Measurements from ENCODE around the gene CATSPERD. TPM values are rescaled to one million over a fixed set of nuclear protein-coding genes. Genes with fewer than 3 reads are reported as not detected.

The CATSPERD gene
- polyA plus RNA-seq, 1 donor (not counting 4 experiments of a cell fraction or from before 2014, with no cell fraction given), result not detected

DNA sequence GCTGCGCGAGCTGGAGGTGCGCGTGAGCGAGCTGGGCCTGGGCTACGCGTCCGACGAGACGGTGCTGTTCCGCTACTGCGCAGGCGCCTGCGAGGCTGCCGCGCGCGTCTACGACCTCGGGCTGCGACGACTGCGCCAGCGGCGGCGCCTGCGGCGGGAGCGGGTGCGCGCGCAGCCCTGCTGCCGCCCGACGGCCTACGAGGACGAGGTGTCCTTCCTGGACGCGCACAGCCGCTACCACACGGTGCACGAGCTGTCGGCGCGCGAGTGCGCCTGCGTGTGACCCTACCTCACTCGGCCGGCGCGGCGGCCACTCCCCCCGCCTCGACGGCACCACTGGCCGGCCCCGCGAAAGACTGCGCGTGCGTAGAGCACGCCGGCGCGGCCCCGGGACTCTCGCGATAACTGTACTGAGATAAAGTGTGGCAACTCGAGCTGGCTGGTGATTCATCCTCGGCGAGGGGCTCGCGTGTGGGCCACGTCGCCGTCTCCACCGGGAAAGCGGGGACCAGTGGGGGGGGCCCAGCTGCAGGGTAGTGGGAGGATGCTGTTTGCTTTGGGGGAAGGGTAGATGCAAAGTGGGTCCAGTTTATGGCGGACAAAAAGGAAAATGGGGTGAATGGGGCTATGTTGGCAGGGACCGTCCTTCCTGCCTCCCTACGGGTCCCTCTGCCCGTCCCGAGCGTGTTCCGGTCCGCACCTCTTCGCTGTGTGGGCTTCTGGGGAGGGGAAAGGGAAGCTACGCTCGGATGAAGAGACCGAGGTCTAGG, 107.6 kb downstream of the CATSPERD start:
- H3K79me2 ChIP-seq (ENCODE audit: control insufficient read depth, insufficient read depth, low read length), result no peaks in the 10 kb centered on the region
- FAIRE-seq (peak; percentile 5), DNase-seq (ENCODE audit: low read depth, low spot score) (peak; percentile 54)
- H3K9me1 ChIP-seq (ENCODE audit: control insufficient read depth, extremely low read depth, insufficient read depth, low read length), result no peaks in the 10 kb centered on the region
- no peaks in the 10 kb centered on the region for H3K4me1 ChIP-seq (ENCODE audit: control insufficient read depth, extremely low read depth, insufficient read depth, low read length)
- peak overlapping the region; percentile 29 to 72 (median 58) for H3K4me3 ChIP-seq (ENCODE audit: control insufficient read depth in 2 of 3, extremely low read depth in 1 of 3, insufficient read depth in 2 of 3, low read depth in 1 of 3, low read length in 3 of 3)
- peak overlapping the region; percentile 76 for H3K9ac ChIP-seq (ENCODE audit: control insufficient read depth, extremely low read depth, insufficient read depth, low read length)
- H3K27me3 ChIP-seq (ENCODE audit: control insufficient read depth, extremely low read depth, insufficient read depth, low read length), result peaks cover 15% of the 10 kb centered on the region
- no peaks in the 10 kb centered on the region for H3K9me3 ChIP-seq (ENCODE audit: control insufficient read depth, low read depth, low read length)
- no peaks in the 10 kb centered on the region for H3K36me3 ChIP-seq (ENCODE audit: control insufficient read depth in 2 of 2, extremely low read depth in 1 of 2, insufficient read depth in 2 of 2, low read length in 2 of 2)
- TF ChIP-seq, protein P1, sequence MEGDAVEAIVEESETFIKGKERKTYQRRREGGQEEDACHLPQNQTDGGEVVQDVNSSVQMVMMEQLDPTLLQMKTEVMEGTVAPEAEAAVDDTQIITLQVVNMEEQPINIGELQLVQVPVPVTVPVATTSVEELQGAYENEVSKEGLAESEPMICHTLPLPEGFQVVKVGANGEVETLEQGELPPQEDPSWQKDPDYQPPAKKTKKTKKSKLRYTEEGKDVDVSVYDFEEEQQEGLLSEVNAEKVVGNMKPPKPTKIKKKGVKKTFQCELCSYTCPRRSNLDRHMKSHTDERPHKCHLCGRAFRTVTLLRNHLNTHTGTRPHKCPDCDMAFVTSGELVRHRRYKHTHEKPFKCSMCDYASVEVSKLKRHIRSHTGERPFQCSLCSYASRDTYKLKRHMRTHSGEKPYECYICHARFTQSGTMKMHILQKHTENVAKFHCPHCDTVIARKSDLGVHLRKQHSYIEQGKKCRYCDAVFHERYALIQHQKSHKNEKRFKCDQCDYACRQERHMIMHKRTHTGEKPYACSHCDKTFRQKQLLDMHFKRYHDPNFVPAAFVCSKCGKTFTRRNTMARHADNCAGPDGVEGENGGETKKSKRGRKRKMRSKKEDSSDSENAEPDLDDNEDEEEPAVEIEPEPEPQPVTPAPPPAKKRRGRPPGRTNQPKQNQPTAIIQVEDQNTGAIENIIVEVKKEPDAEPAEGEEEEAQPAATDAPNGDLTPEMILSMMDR (optimal IDR thresholded peaks at IDR 0.05 in 1 of 3, IDR thresholded peaks at IDR 0.05 in 1 of 3, conservative IDR thresholded peaks at IDR 0.05 in 1 of 3; ENCODE audit: extremely low read depth in 1 of 3, insufficient read depth in 2 of 3, low read length in 3 of 3), result no peak
- TF ChIP-seq EZH2 (IDR thresholded peaks at IDR 0.05; ENCODE audit: low read length), result no peak
- no peaks in the 10 kb centered on the region for H4K20me1 ChIP-seq (ENCODE audit: control insufficient read depth, extremely low read depth, insufficient read depth, low read length)
- dilution Hi-C loops (cut with MboI; ENCODE audit: extremely low pct_ligation_motif_present, low sequenced_read_pairs), result no loop called here
- peak overlapping the region; percentile 89 for H3K4me2 ChIP-seq (ENCODE audit: control insufficient read depth, extremely low read depth, insufficient read depth, low read depth, low read length)
- H2AFZ ChIP-seq (ENCODE audit: control insufficient read depth, low read length), result peak overlapping the region; percentile 85
- peak overlapping the region; percentile 53 for H3K27ac ChIP-seq (ENCODE audit: control insufficient read depth, insufficient read depth, low read length)

Other genes starting within 250 kb of the CATSPERD start
- 5.6 to 20.3 TPM (median 9.7 TPM) in 3 replicates for gene TINCR, start 152.7 kb upstream of the CATSPERD start, polyA plus RNA-seq
- gene SAFB2, start 97.9 kb upstream of the CATSPERD start, polyA plus RNA-seq, result 8.0 to 17.5 TPM (median 15.3 TPM) in 3 replicates
- 13.2 to 35.5 TPM (median 34.0 TPM) in 3 replicates for gene SAFB, start 97.6 kb upstream of the CATSPERD start, polyA plus RNA-seq
- gene MICOS13, start 40.1 kb upstream of the CATSPERD start, polyA plus RNA-seq, result 28.5 to 80.5 TPM (median 35.2 TPM) in 3 replicates
- 3.3 to 9.1 TPM (median 3.7 TPM) in 3 replicates for gene HSD11B1L, start 39.6 kb upstream of the CATSPERD start, polyA plus RNA-seq
- gene RPL36, start 30.3 kb upstream of the CATSPERD start, polyA plus RNA-seq, result 562 to 1,236 TPM (median 636 TPM) in 3 replicates
- gene LONP1, start 491 bp upstream of the CATSPERD start, polyA plus RNA-seq, result 24.2 to 29.6 TPM (median 27.7 TPM) in 3 replicates
- gene PRR22, start 64.1 kb downstream of the CATSPERD start, polyA plus RNA-seq, result 0.55 to 1.4 TPM (median 0.76 TPM) in 3 replicates
- gene DUS3L, start 70.5 kb downstream of the CATSPERD start, polyA plus RNA-seq, result 12.0 to 14.9 TPM (median 14.2 TPM) in 3 replicates
- not detected in 3 replicates for gene NRTN, start 84.4 kb downstream of the CATSPERD start, polyA plus RNA-seq
- gene FUT6, start 119.1 kb downstream of the CATSPERD start, polyA plus RNA-seq, result not detected in 3 replicates
- gene FUT3, start 130.8 kb downstream of the CATSPERD start, polyA plus RNA-seq, result 2.6 to 3.0 TPM (median 2.9 TPM) in 3 replicates
- 0.03 TPM in 1 of 3 replicates, not detected in the others for gene FUT5, start 149.9 kb downstream of the CATSPERD start, polyA plus RNA-seq
- gene NDUFA11, start 183.2 kb downstream of the CATSPERD start, polyA plus RNA-seq, result 122 to 323 TPM (median 217 TPM) in 3 replicates
- 2.1 to 3.0 TPM (median 2.2 TPM) in 3 replicates for gene VMAC, start 184.2 kb downstream of the CATSPERD start, polyA plus RNA-seq
- 1.6 to 3.6 TPM (median 2.7 TPM) in 3 replicates for gene CAPS, start 193.6 kb downstream of the CATSPERD start, polyA plus RNA-seq